HEK293T (cell line): ENCODE data around the gene EFTUD2.

ENCODE experiments used
- ARNT ChIP-seq: fragments of 450-650 bp; IDR thresholded peaks from 2 replicates; pipeline ENCODE4 v1.6.1; 2017; ENCODE audit warnings: mild to moderate bottlenecking
- BHLHE40 ChIP-seq: fragments of 450-650 bp; IDR thresholded peaks from 2 replicates; pipeline ENCODE4 v1.6.1; 2016; ENCODE audit warnings: mild to moderate bottlenecking, moderate library complexity, borderline replicate concordance
- CTBP1 ChIP-seq: fragments of 450-650 bp; IDR thresholded peaks from 2 replicates; pipeline ENCODE4 v1.6.1; 2016; ENCODE audit warnings: borderline replicate concordance
- ELF4 ChIP-seq: fragments of 450-650 bp; IDR thresholded peaks from 2 replicates; pipeline ENCODE4 v1.6.1; 2017; ENCODE audit warnings: antibody characterized with exemption
- FOXA1 ChIP-seq: fragments of 450-650 bp; IDR thresholded peaks from 2 replicates; pipeline ENCODE4 v1.6.1; 2016; ENCODE audit warnings: mild to moderate bottlenecking
- FOXK2 ChIP-seq: fragments of 450-650 bp; IDR thresholded peaks from 2 replicates; pipeline ENCODE4 v1.6.1; 2016; ENCODE audit warnings: mild to moderate bottlenecking
- FOXM1 ChIP-seq: fragments of 450-650 bp; IDR thresholded peaks from 2 replicates; pipeline ENCODE4 v1.6.1; 2017; ENCODE audit warnings: mild to moderate bottlenecking, borderline replicate concordance
- L3MBTL2 ChIP-seq: fragments of 450-650 bp; conservative IDR thresholded peaks from 2 replicates; pipeline ENCODE4 v1.6.1; 2016; ENCODE audit warnings: mild to moderate bottlenecking
- LEF1 ChIP-seq: fragments of 450-650 bp; IDR thresholded peaks from 2 replicates; pipeline ENCODE4 v1.6.1; 2017; ENCODE audit warnings: mild to moderate bottlenecking, borderline replicate concordance
- SP1 ChIP-seq: fragments of 450-650 bp; IDR thresholded peaks from 2 replicates; pipeline ENCODE4 v1.6.1; 2017
- SUZ12 ChIP-seq: fragments of 450-650 bp; IDR thresholded peaks from 2 replicates; pipeline ENCODE4 v1.6.1; 2016; ENCODE audit warnings: mild to moderate bottlenecking
- TARDBP ChIP-seq: fragments of 450-650 bp; IDR thresholded peaks from 2 replicates; pipeline ENCODE4 v1.6.1; 2016
- ZNF384 ChIP-seq: fragments of 450-650 bp; IDR thresholded peaks from 2 replicates; pipeline ENCODE4 v1.6.1; 2016
- TF ChIP-seq, protein P1 (sequence below): fragments of 450-650 bp; IDR thresholded peaks from 2 replicates; pipeline ENCODE4 v1.6.1; 2016

GRCh38 chr17:44872131-44872768 is 27.0 kb downstream of the EFTUD2 start:
- TF ChIP-seq TARDBP (no peak), BHLHE40 (no peak), FOXM1 (no peak), ELF4 (no peak), ZNF384 (no peak), SP1 (no peak), ARNT (no peak), L3MBTL2 (no peak), SUZ12 (no peak), FOXK2 (no peak), LEF1 (no peak), CTBP1 (no peak), FOXA1 (no peak)
- TF ChIP-seq, protein P1, sequence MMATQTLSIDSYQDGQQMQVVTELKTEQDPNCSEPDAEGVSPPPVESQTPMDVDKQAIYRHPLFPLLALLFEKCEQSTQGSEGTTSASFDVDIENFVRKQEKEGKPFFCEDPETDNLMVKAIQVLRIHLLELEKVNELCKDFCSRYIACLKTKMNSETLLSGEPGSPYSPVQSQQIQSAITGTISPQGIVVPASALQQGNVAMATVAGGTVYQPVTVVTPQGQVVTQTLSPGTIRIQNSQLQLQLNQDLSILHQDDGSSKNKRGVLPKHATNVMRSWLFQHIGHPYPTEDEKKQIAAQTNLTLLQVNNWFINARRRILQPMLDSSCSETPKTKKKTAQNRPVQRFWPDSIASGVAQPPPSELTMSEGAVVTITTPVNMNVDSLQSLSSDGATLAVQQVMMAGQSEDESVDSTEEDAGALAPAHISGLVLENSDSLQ: no peak
